RWPE1 (cell line): ENCODE measurements around the gene MBNL2.

ENCODE experiments used
- CTCF ChIA-PET: fragments of 350-600 bp; sonication (Branson Sonifier 250); formaldehyde crosslinking; extraction: SDS; loops from one replicate; lab custom pipeline; 2021; lab: Yijun Ruan, JAX
- POLR2A ChIA-PET: fragments of 400-600 bp; formaldehyde crosslinking; extraction: SDS; loops from one replicate; lab custom pipeline; 2020; ENCODE audit warnings: antibody characterized with exemption; ENCODE audit not compliant: low non-redundant PET; lab: Yijun Ruan, JAX
- DNase-seq: peaks from one replicate; pipeline ENCODE4 v3.0.0; 2012; ENCODE audit warnings: low spot score
- H3K27ac ChIP-seq: fragments of 450-650 bp; 2 replicates; pipeline ENCODE4 v1.5.1; 2017
- TF ChIP-seq, protein P1 (sequence below): fragments of 450-650 bp; conservative IDR thresholded peaks from 2 replicates; pipeline ENCODE4 v1.5.1; 2017; ENCODE audit warnings: low read depth, mild to moderate bottlenecking

MBNL2 gene

DNA sequence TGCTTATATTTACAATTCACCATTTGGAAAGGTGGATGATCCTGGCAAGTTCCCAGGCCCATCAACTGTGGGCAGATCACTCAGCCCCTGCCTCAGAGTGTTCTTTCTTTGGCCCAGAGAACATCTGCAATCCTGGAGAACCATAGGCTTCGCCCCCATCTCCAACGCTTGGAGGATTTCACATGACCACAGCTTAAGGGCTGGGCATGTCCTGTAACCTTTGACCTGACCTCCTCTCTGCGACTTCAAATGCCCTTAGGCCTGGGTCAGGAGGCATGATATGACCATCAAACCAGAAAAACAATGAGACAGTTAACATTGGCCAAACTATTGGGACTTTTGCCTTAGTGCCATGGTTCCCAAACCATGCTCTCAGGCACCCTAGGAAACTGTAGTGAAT lies 7.2 kb upstream of the MBNL2 start:
- DNase-seq: no peak
- H3K27ac ChIP-seq: no peak overlapping the region
- ChIA-PET CTCF (interaction anchor here (1.9 kb wide), 1 partner anchor 105 kb away, joined by 8 read pairs; no protein-coding TSS in a partner anchor), POLR2A (no interaction called here)
- TF ChIP-seq, protein P1, sequence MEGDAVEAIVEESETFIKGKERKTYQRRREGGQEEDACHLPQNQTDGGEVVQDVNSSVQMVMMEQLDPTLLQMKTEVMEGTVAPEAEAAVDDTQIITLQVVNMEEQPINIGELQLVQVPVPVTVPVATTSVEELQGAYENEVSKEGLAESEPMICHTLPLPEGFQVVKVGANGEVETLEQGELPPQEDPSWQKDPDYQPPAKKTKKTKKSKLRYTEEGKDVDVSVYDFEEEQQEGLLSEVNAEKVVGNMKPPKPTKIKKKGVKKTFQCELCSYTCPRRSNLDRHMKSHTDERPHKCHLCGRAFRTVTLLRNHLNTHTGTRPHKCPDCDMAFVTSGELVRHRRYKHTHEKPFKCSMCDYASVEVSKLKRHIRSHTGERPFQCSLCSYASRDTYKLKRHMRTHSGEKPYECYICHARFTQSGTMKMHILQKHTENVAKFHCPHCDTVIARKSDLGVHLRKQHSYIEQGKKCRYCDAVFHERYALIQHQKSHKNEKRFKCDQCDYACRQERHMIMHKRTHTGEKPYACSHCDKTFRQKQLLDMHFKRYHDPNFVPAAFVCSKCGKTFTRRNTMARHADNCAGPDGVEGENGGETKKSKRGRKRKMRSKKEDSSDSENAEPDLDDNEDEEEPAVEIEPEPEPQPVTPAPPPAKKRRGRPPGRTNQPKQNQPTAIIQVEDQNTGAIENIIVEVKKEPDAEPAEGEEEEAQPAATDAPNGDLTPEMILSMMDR: no peak

- DNase-seq: no peak
- TF ChIP-seq, protein P1: no peak
- CTCF ChIA-PET: interaction anchor here (1.9 kb wide), 1 partner anchor 106 kb away, joined by 8 read pairs; no protein-coding TSS in a partner anchor
- POLR2A ChIA-PET: no interaction called here
- H3K27ac ChIP-seq: no peak overlapping the region
Observed at GRCh38 chr13:97215325-97215724, 6.8 kb upstream of the MBNL2 start.

DNA sequence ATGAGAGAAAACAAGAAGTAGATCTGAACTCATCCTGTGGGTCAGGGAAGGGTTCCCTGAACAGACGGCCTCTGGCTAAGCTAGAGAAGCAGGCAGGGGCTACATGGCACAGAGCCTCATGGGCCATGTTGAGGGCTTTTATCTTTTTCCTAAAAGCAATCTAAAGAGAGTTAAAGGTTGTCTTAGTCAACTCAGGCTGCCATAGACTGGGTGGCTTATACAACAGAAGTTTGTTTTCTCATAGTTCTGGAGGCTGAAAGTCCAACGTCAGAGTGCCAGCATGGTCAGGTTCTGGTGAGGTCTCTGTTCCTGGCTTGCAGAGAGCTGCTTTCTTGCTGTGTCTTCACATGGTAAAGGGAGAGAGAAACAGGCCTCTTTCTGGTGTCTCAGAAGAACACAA lies 2.9 kb upstream of the MBNL2 start:
- ChIA-PET POLR2A (no interaction called here), CTCF (interaction anchor here (1.6 kb wide), 1 partner anchor 109 kb away, joined by 5 read pairs; no protein-coding TSS in a partner anchor)

GRCh38 chr13:97220151-97220900 lies 1.8 kb upstream of the MBNL2 start:
- TF ChIP-seq, protein P1: no peak
- DNase-seq: no peak
- H3K27ac ChIP-seq: no peak overlapping the region
- POLR2A ChIA-PET: no interaction called here
- CTCF ChIA-PET: interaction anchor here (0.6 to 1.6 kb wide), 3 partner anchors 57 to 110 kb away, joined by 3 to 5 read pairs (median 3); no protein-coding TSS in a partner anchor

More for the DNA sequence above, 2.9 kb upstream of the MBNL2 start:
- TF ChIP-seq, protein P1: no peak
- no peak overlapping the region for H3K27ac ChIP-seq
- no peak for DNase-seq

GRCh38 chr13:97221046-97221445 lies 1.1 kb upstream of the MBNL2 start:
- POLR2A ChIA-PET: no interaction called here

GRCh38 chr13:97221466-97221865 lies 667 bp upstream of the MBNL2 start:
- no peak overlapping the region for H3K27ac ChIP-seq
- no peak for DNase-seq
- CTCF ChIA-PET: no interaction called here

More at GRCh38 chr13:97221046-97221445, 1.1 kb upstream of the MBNL2 start:
- DNase-seq: no peak
- TF ChIP-seq, protein P1: no peak
- CTCF ChIA-PET: interaction anchor here (0.7 kb wide), 1 partner anchor 82 kb away, joined by 3 read pairs; no protein-coding TSS in a partner anchor
- no peak overlapping the region for H3K27ac ChIP-seq

More at GRCh38 chr13:97221466-97221865, 667 bp upstream of the MBNL2 start:
- POLR2A ChIA-PET: interaction anchor here (0.9 kb wide), 1 partner anchor 212 kb away, joined by 5 read pairs; no protein-coding TSS in a partner anchor
- TF ChIP-seq, protein P1: no peak
